ENCODE data around the gene KTN1. TPM values are rescaled to one million over a fixed set of nuclear protein-coding genes. Genes with fewer than 3 reads are reported as not detected.

The KTN1 gene
- total and polyA plus RNA-seq, 7 experiments from 2014 or later = 20.3 to 131 (median 90.7) TPM

DNA sequence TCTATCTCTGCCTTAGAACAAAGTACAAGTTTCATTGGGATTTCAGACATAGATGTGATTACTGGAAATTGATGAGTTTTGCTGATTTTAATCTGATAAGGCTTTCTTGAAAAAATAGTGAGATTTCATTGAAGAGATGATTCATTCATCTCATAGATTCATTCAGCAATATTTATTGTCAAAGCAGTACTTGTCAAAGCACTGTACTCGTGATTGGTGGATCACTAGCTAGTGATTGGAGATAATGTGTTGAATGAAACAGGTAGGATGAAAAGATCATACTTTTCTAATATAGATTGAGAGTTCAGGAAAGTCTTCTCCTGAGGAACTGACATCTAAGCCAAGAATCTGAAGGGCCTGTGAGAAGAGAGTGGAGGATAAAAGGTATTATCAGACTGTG, 71.0 kb downstream of the KTN1 start:
- peak overlapping the region in 1 of 9 donors; percentile 28 for H3K27ac Mint-ChIP-seq

DNA sequence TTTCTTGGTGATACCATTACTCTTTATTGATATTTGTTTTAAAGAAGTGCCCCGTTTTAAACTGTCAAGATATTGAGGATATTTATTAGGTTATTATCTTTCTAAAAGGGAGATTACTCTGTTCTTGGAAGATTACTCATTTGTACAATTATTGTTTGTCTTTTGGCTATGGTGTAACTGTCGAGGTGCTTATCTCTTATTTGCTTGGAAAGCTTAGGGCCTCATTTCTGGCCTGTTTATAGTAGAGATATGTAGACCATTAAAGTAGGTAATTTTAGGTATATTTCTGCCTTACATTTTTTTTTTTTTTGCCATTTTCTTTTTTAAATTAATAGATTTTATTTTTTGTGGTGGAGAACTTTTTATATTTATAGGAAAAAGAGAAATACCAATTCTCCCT, 74.2 kb downstream of the KTN1 start:
- DNase-seq = no peak
- Mint-ChIP-seq H3K4me1 (peaks cover 0 to 5% (median 0%) of the 10 kb centered on the region in 7 donors), H3K9me3 (no peaks in the 10 kb centered on the region), H3K4me3 (no peak overlapping the region), H3K36me3 (peaks cover 11 to 48% (median 23%) of the 10 kb centered on the region in 5 donors), H3K27me3 (no peaks in the 10 kb centered on the region), H3K27ac (no peak overlapping the region)
- no peak overlapping the region for H3K27ac ChIP-seq (ENCODE audit: low read depth, low read length)
- no peak for ATAC-seq
- H3K36me3 ChIP-seq (ENCODE audit: control insufficient read depth in 2 of 3, insufficient read depth in 3 of 3, low read length in 3 of 3) = peaks cover 8 to 55% (median 10%) of the 10 kb centered on the region in 3 experiments
- no peaks in the 10 kb centered on the region for H3K9me3 ChIP-seq (ENCODE audit: control insufficient read depth in 2 of 3, low read length in 3 of 3)
- intact Hi-C loops (cut with micrococcal nuclease) = loop anchor here in 1 of 2 donors (10.0 kb wide), 1 partner anchor 209 kb away; the partner anchor contains the start of gene TBPL2
- no peaks in the 10 kb centered on the region for H3K27me3 ChIP-seq (ENCODE audit: control insufficient read depth in 2 of 2, insufficient read depth in 2 of 2, low read length in 2 of 2)
- ChIA-PET CTCF (no interaction called here), POLR2A (no interaction called here)
- no peak overlapping the region for H3K4me3 ChIP-seq (ENCODE audit: low read length)
- no peaks in the 10 kb centered on the region for H3K4me1 ChIP-seq (ENCODE audit: control insufficient read depth in 2 of 2, insufficient read depth in 2 of 2, low read length in 2 of 2)

More for the DNA sequence above, 71.0 kb downstream of the KTN1 start:
- H3K36me3 ChIP-seq (ENCODE audit: control insufficient read depth in 2 of 3, insufficient read depth in 3 of 3, low read length in 3 of 3) = peaks cover 5 to 53% (median 14%) of the 10 kb centered on the region in 3 experiments
- H3K4me3 ChIP-seq (ENCODE audit: low read length) = no peak overlapping the region
- no peak for DNase-seq
- no peaks in the 10 kb centered on the region for H3K9me3 ChIP-seq (ENCODE audit: control insufficient read depth in 2 of 3, low read length in 3 of 3)
- H3K4me1 ChIP-seq (ENCODE audit: control insufficient read depth in 2 of 2, insufficient read depth in 2 of 2, low read length in 2 of 2) = no peaks in the 10 kb centered on the region
- Mint-ChIP-seq H3K4me3 (no peak overlapping the region), H3K9me3 (no peaks in the 10 kb centered on the region), H3K27me3 (no peaks in the 10 kb centered on the region), H3K4me1 (peaks cover 0 to 5% (median 0%) of the 10 kb centered on the region in 7 donors), H3K36me3 (peaks cover 15 to 51% (median 23%) of the 10 kb centered on the region in 5 donors)
- ATAC-seq = no peak
- no peaks in the 10 kb centered on the region for H3K27me3 ChIP-seq (ENCODE audit: control insufficient read depth in 2 of 2, insufficient read depth in 2 of 2, low read length in 2 of 2)
- no peak overlapping the region for H3K27ac ChIP-seq (ENCODE audit: low read depth, low read length)
- intact Hi-C loops (cut with micrococcal nuclease) = loop anchor here in 1 of 2 donors (10.0 kb wide), 1 partner anchor 206 kb away; the partner anchor contains the start of gene TBPL2
- ChIA-PET POLR2A (no interaction called here), CTCF (no interaction called here)

- no peaks in the 10 kb centered on the region for H3K27me3 Mint-ChIP-seq
- Histone ChIP-seq H3K9me3 (ENCODE audit: control insufficient read depth in 2 of 3, low read length in 3 of 3) (no peaks in the 10 kb centered on the region), H3K4me3 (ENCODE audit: low read length) (no peak overlapping the region), H3K27ac (ENCODE audit: low read depth, low read length) (no peak overlapping the region), H3K4me1 (ENCODE audit: control insufficient read depth in 2 of 2, insufficient read depth in 2 of 2, low read length in 2 of 2) (no peaks in the 10 kb centered on the region), H3K27me3 (ENCODE audit: control insufficient read depth in 2 of 2, insufficient read depth in 2 of 2, low read length in 2 of 2) (no peaks in the 10 kb centered on the region), H3K36me3 (ENCODE audit: control insufficient read depth in 2 of 3, insufficient read depth in 3 of 3, low read length in 3 of 3) (peaks cover 0 to 51% (median 5%) of the 10 kb centered on the region in 3 experiments)
- intact Hi-C loops (cut with micrococcal nuclease) = no loop called here
- peaks cover 3 to 66% (median 28%) of the 10 kb centered on the region in 5 donors for H3K36me3 Mint-ChIP-seq
- H3K4me3 Mint-ChIP-seq = no peak overlapping the region
- ATAC-seq (no peak), DNase-seq (no peak)
- CTCF ChIA-PET = no interaction called here
- POLR2A ChIA-PET = no interaction called here
- H3K27ac Mint-ChIP-seq = peak overlapping the region in 1 of 9 donors; percentile 6
- no peaks in the 10 kb centered on the region for H3K9me3 Mint-ChIP-seq
- peaks cover under 1 to 22% (median 9%) of the 10 kb centered on the region in 7 donors for H3K4me1 Mint-ChIP-seq
These were observed 81.0 kb downstream of the KTN1 start for GRCh38 chr14:55661029-55661428.

DNA sequence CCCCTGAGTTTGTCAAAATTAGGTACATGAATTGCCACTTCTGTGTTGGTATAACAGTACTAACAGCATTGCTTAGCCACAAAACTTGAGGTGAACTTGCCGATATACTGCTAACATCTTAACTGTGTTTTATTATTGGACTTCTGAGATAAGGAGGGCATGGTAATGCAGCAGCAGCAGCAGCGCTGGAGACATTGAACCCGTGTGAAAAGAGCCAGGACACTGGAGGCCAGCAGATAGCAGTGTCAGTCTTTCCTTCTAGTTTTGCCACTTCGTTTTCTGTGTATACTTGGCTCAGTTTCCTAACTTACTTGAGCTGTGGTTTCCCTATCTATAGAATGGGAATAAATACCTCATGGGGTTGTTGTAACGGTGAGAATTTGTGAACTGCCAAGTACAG, 82.7 kb downstream of the KTN1 start:
- no peak overlapping the region for H3K4me3 ChIP-seq (ENCODE audit: low read length)
- Mint-ChIP-seq H3K36me3 (peaks cover 3 to 68% (median 23%) of the 10 kb centered on the region in 5 donors), H3K4me1 (peaks cover 3 to 28% (median 9%) of the 10 kb centered on the region in 7 donors), H3K9me3 (no peaks in the 10 kb centered on the region), H3K4me3 (no peak overlapping the region), H3K27me3 (no peaks in the 10 kb centered on the region), H3K27ac (peak overlapping the region in 1 of 9 donors; percentile 50)
- intact Hi-C loops (cut with micrococcal nuclease) = no loop called here
- H3K36me3 ChIP-seq (ENCODE audit: control insufficient read depth in 2 of 3, insufficient read depth in 3 of 3, low read length in 3 of 3) = peaks cover 0 to 49% (median 0%) of the 10 kb centered on the region in 3 experiments
- POLR2A ChIA-PET = no interaction called here
- no peak for ATAC-seq
- no peaks in the 10 kb centered on the region for H3K27me3 ChIP-seq (ENCODE audit: control insufficient read depth in 2 of 2, insufficient read depth in 2 of 2, low read length in 2 of 2)
- CTCF ChIA-PET = no interaction called here
- no peaks in the 10 kb centered on the region for H3K9me3 ChIP-seq (ENCODE audit: control insufficient read depth in 2 of 3, low read length in 3 of 3)
- no peak overlapping the region for H3K27ac ChIP-seq (ENCODE audit: low read depth, low read length)
- no peaks in the 10 kb centered on the region for H3K4me1 ChIP-seq (ENCODE audit: control insufficient read depth in 2 of 2, insufficient read depth in 2 of 2, low read length in 2 of 2)
- no peak for DNase-seq

DNA sequence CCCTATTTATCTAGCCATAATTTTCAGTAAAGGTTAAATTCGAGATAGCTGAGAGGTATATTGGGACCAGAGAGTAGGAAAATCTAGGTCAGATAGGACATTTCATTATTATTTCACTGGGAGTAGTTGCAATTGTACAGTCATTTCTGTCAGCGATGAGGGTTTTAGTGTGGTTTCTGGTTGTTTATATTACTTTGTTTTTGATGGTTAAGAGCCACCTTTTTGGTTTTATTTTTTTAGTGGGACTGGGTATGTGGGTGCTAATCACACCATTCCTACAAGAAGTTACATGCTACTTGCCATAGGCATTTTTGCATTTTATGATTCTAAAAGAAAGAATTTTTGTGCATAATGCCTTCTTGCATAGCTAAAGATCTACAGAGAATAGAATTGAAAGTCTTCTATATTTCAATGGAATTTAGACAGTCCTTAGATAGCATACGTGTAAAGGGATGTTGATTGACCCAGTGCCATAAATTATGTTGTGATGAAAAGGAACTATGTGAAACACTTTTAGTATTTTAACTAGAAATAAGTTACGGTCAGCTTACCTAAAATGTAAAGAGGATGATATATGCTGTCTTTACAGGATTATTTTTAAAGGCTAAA, 85.2 kb downstream of the KTN1 start:
- ChIA-PET CTCF (interaction anchor here (0.9 kb wide), 1 partner anchor 810 kb away, joined by 3 read pairs; no protein-coding TSS in a partner anchor), POLR2A (no interaction called here)
- intact Hi-C loops (cut with micrococcal nuclease) = no loop called here
- Mint-ChIP-seq H3K4me1 (peaks cover 3 to 28% (median 9%) of the 10 kb centered on the region in 7 donors), H3K27ac (peak overlapping the region in 3 of 9 donors; percentile 40 to 63 (median 47)), H3K9me3 (no peaks in the 10 kb centered on the region), H3K4me3 (no peak overlapping the region), H3K36me3 (peaks cover 3 to 67% (median 23%) of the 10 kb centered on the region in 5 donors), H3K27me3 (no peaks in the 10 kb centered on the region)
- H3K27ac ChIP-seq (ENCODE audit: low read depth, low read length) = no peak overlapping the region
- no peaks in the 10 kb centered on the region for H3K4me1 ChIP-seq (ENCODE audit: control insufficient read depth in 2 of 2, insufficient read depth in 2 of 2, low read length in 2 of 2)
- no peaks in the 10 kb centered on the region for H3K9me3 ChIP-seq (ENCODE audit: control insufficient read depth in 2 of 3, low read length in 3 of 3)
- H3K27me3 ChIP-seq (ENCODE audit: control insufficient read depth in 2 of 2, insufficient read depth in 2 of 2, low read length in 2 of 2) = no peaks in the 10 kb centered on the region
- ATAC-seq (no peak), DNase-seq (no peak)
- peaks cover 0 to 39% (median 0%) of the 10 kb centered on the region in 3 experiments for H3K36me3 ChIP-seq (ENCODE audit: control insufficient read depth in 2 of 3, insufficient read depth in 3 of 3, low read length in 3 of 3)
- H3K4me3 ChIP-seq (ENCODE audit: low read length) = no peak overlapping the region

DNA sequence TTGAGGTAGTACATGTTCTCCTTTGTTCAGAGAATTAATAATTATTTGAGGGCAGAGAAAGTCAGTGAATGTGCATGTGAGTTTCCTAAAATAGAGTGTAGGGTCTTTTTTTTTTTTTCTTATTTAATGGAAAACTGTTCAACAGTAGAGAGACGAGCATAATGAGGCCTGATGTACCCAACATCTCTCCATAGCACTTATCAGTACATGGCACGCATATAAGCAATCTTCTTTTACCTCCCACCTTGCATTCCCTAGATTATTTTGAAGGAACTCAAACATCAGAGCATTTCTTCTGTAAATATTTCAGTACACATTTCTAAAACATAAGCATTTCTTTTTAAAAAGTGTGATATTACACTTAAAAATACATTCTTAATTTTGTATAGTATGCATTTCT, 87.8 kb downstream of the KTN1 start:
- Mint-ChIP-seq H3K9me3 (no peaks in the 10 kb centered on the region), H3K27me3 (no peaks in the 10 kb centered on the region), H3K4me3 (no peak overlapping the region), H3K4me1 (peaks cover 3 to 26% (median 9%) of the 10 kb centered on the region in 7 donors), H3K27ac (no peak overlapping the region), H3K36me3 (peaks cover 9 to 68% (median 25%) of the 10 kb centered on the region in 5 donors)
- Histone ChIP-seq H3K27me3 (ENCODE audit: control insufficient read depth in 2 of 2, insufficient read depth in 2 of 2, low read length in 2 of 2) (no peaks in the 10 kb centered on the region), H3K27ac (ENCODE audit: low read depth, low read length) (no peak overlapping the region), H3K4me3 (ENCODE audit: low read length) (no peak overlapping the region), H3K36me3 (ENCODE audit: control insufficient read depth in 2 of 3, insufficient read depth in 3 of 3, low read length in 3 of 3) (peaks cover 3 to 39% (median 11%) of the 10 kb centered on the region in 3 experiments), H3K4me1 (ENCODE audit: control insufficient read depth in 2 of 2, insufficient read depth in 2 of 2, low read length in 2 of 2) (no peaks in the 10 kb centered on the region), H3K9me3 (ENCODE audit: control insufficient read depth in 2 of 3, low read length in 3 of 3) (no peaks in the 10 kb centered on the region)
- ChIA-PET CTCF (no interaction called here), POLR2A (no interaction called here)
- intact Hi-C loops (cut with micrococcal nuclease) = no loop called here
- no peak for DNase-seq
- ATAC-seq = no peak

DNA sequence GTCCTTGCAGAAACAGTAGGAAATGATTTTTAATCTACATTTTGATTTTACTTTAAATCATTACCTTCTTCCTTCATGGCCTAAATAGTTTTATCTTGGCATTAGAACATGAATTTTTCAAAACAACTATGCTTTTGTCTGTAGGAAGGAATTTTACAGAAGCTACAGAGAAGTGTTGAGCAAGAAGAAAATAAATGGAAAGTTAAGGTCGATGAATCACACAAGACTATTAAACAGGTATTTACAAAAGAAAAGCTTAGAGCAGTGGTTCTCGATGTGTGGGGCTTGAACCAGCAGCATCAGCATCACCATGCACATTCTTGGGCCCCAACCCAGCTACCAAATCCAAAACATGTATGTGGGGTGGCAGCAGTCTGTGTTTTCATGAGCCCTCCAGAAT, 91.6 kb downstream of the KTN1 start:
- no peak overlapping the region for H3K27ac ChIP-seq (ENCODE audit: low read depth, low read length)
- ChIA-PET POLR2A (no interaction called here), CTCF (interaction anchor here (0.6 to 0.7 kb wide), 2 partner anchors 85 to 1144 kb away, joined by 3 to 4 read pairs; no protein-coding TSS in a partner anchor)
- Mint-ChIP-seq H3K4me1 (peaks cover 0 to 4% (median 0%) of the 10 kb centered on the region in 7 donors), H3K36me3 (peaks cover 13 to 48% (median 27%) of the 10 kb centered on the region in 5 donors), H3K9me3 (no peaks in the 10 kb centered on the region), H3K4me3 (no peak overlapping the region), H3K27me3 (no peaks in the 10 kb centered on the region), H3K27ac (peak overlapping the region in 2 of 9 donors; percentile 22 to 48)
- H3K36me3 ChIP-seq (ENCODE audit: control insufficient read depth in 2 of 3, insufficient read depth in 3 of 3, low read length in 3 of 3) = peaks cover 8 to 48% (median 17%) of the 10 kb centered on the region in 3 experiments
- no peak overlapping the region for H3K4me3 ChIP-seq (ENCODE audit: low read length)
- H3K4me1 ChIP-seq (ENCODE audit: control insufficient read depth in 2 of 2, insufficient read depth in 2 of 2, low read length in 2 of 2) = no peaks in the 10 kb centered on the region
- intact Hi-C loops (cut with micrococcal nuclease) = no loop called here
- no peaks in the 10 kb centered on the region for H3K27me3 ChIP-seq (ENCODE audit: control insufficient read depth in 2 of 2, insufficient read depth in 2 of 2, low read length in 2 of 2)
- H3K9me3 ChIP-seq (ENCODE audit: control insufficient read depth in 2 of 3, low read length in 3 of 3) = no peaks in the 10 kb centered on the region
- DNase-seq (no peak), ATAC-seq (no peak)

Data from naive thymus-derived CD4-positive, alpha-beta T cell (primary cell).